Neural progenitor cell (in vitro differentiated cells): ENCODE measurements around the gene TTLL8. TPM values are rescaled to one million over a fixed set of nuclear protein-coding genes. Genes with fewer than 3 reads are reported as not detected.

Experiments
- DNase-seq: peaks from one replicate; pipeline ENCODE4 v3.0.0-alpha.2; 2016; ENCODE audit warnings: low spot score
- H2AFZ ChIP-seq: fragments of 200-600 bp; sonication (generic); replicated peaks from 2 replicates; pipeline ENCODE4 v1.6.1; 2016; ENCODE audit warnings: antibody characterized with exemption
- H3F3A ChIP-seq: fragments of 200-600 bp; sonication (generic); 2 replicates; pipeline ENCODE4 v1.6.1; 2016; ENCODE audit warnings: antibody characterized with exemption, low read depth
- H3K27ac ChIP-seq: fragments of 200-600 bp; sonication (generic); 2 replicates; pipeline ENCODE4 v1.5.1; 2016; ENCODE audit warnings: mild to moderate bottlenecking
- H3K27me3 ChIP-seq: fragments of 200-600 bp; sonication (generic); 2 replicates; pipeline ENCODE4 v1.6.1; 2016; ENCODE audit warnings: mild to moderate bottlenecking, moderate library complexity
- H3K36me3 ChIP-seq: fragments of 200-600 bp; sonication (generic); 2 replicates; pipeline ENCODE4 v1.5.1; 2016
- H3K4me1 ChIP-seq: fragments of 200-600 bp; sonication (generic); 2 replicates; pipeline ENCODE4 v1.6.1; 2016; ENCODE audit warnings: mixed run types
- H3K4me2 ChIP-seq: fragments of 200-600 bp; sonication (generic); 2 replicates; pipeline ENCODE4 v1.6.1; 2016
- H3K4me3 ChIP-seq: fragments of 200-600 bp; sonication (generic); 2 replicates; pipeline ENCODE4 v1.5.1; 2016
- H3K79me2 ChIP-seq: fragments of 200-600 bp; sonication (generic); 2 replicates; pipeline ENCODE4 v1.6.1; 2016; ENCODE audit warnings: low read depth
- H3K9ac ChIP-seq: fragments of 200-600 bp; sonication (generic); 2 replicates; pipeline ENCODE4 v1.6.1; 2016
- H3K9me3 ChIP-seq: fragments of 200-600 bp; sonication (generic); 2 replicates; pipeline ENCODE4 v1.5.1; 2016; ENCODE audit warnings: low read depth
- H4K20me1 ChIP-seq: fragments of 200-600 bp; sonication (generic); 2 replicates; pipeline ENCODE4 v1.6.1; 2016; ENCODE audit warnings: low read depth
- H3K27ac Mint-ChIP-seq: 3 replicates; pipeline ENCODE4 v1.8.0; 2021; ENCODE audit warnings: mixed read lengths
- H3K27me3 Mint-ChIP-seq: 2 replicates; pipeline ENCODE4 v1.8.0; 2022; ENCODE audit warnings: low read depth, mild to moderate bottlenecking, inconsistent platforms, moderate library complexity, mixed read lengths; ENCODE audit not compliant: insufficient read depth
- H3K36me3 Mint-ChIP-seq: 3 replicates; pipeline ENCODE4 v1.8.0; 2021; ENCODE audit warnings: mixed read lengths
- H3K4me1 Mint-ChIP-seq: 3 replicates; pipeline ENCODE4 v1.8.0; 2021; ENCODE audit warnings: mixed read lengths
- H3K4me3 Mint-ChIP-seq: 3 replicates; pipeline ENCODE4 v1.8.0; 2021; ENCODE audit warnings: mild to moderate bottlenecking, moderate library complexity, mixed read lengths
- H3K9me3 Mint-ChIP-seq: 3 replicates; pipeline ENCODE4 v1.8.0; 2020; ENCODE audit warnings: mixed read lengths
- CTCF ChIP-seq: fragments of 200-600 bp; sonication (generic); IDR thresholded peaks from 2 replicates; pipeline ENCODE4 v1.5.1; 2017; ENCODE audit warnings: antibody characterized with exemption, mild to moderate bottlenecking
- EZH2 ChIP-seq: fragments of 200-600 bp; sonication (generic); IDR thresholded peaks from 2 replicates; pipeline ENCODE4 v1.6.1; 2017; ENCODE audit warnings: antibody characterized with exemption, mild to moderate bottlenecking, moderate library complexity
- EZH2phosphoT487 ChIP-seq: fragments of 200-600 bp; sonication (generic); IDR thresholded peaks from 2 replicates; pipeline ENCODE4 v1.6.1; 2017; ENCODE audit warnings: antibody characterized with exemption
- total RNA-seq: library from RNA; depleted of rRNA; stranded (reverse); fragments of >200 nt; gene quantifications from 2 replicates; pipeline ENCODE4 v1.2.3, GENCODE V29; 2015; ENCODE audit warnings: low replicate concordance

Gene TTLL8
- total RNA-seq, 1 donor from 2014 or later, result not detected

GRCh38 chr22:50059881-50060262 is 1.8 kb upstream of the TTLL8 start:
- no peaks in the 10 kb centered on the region for H3K36me3 Mint-ChIP-seq

GRCh38 chr22:50058906-50059880 is 1.1 kb upstream of the TTLL8 start:
- peaks cover 41% of the 10 kb centered on the region for H3K27me3 ChIP-seq
- no peak overlapping the region for H3K9ac ChIP-seq
- H3K36me3 ChIP-seq, result no peaks in the 10 kb centered on the region
- peaks cover 12% of the 10 kb centered on the region for H3F3A ChIP-seq
- H3K27me3 Mint-ChIP-seq, result peaks cover 5% of the 10 kb centered on the region
- H2AFZ ChIP-seq, result peak overlapping the region; percentile 85
- peaks cover 2% of the 10 kb centered on the region for H3K9me3 Mint-ChIP-seq
- H3K4me3 Mint-ChIP-seq, result peak overlapping the region; percentile 74
- peak; percentile 86 for DNase-seq
- H3K4me1 ChIP-seq, result peaks cover 13% of the 10 kb centered on the region
- H3K4me1 Mint-ChIP-seq, result peaks cover 16% of the 10 kb centered on the region
- peak overlapping the region; percentile 84 for H3K4me2 ChIP-seq
- peak overlapping the region; percentile 21 for H3K27ac Mint-ChIP-seq
- no peaks in the 10 kb centered on the region for H3K36me3 Mint-ChIP-seq
- TF ChIP-seq EZH2phosphoT487, result no peak
- TF ChIP-seq CTCF, result peak; percentile 46
- no peaks in the 10 kb centered on the region for H3K79me2 ChIP-seq
- peak overlapping the region; percentile 54 for H3K4me3 ChIP-seq
- H4K20me1 ChIP-seq, result no peaks in the 10 kb centered on the region
- H3K27ac ChIP-seq, result no peak overlapping the region
- no peaks in the 10 kb centered on the region for H3K9me3 ChIP-seq

More at GRCh38 chr22:50059881-50060262, 1.8 kb upstream of the TTLL8 start:
- H3K9me3 ChIP-seq, result no peaks in the 10 kb centered on the region
- H3K27ac Mint-ChIP-seq, result no peak overlapping the region
- H3K4me1 Mint-ChIP-seq, result peaks cover 19% of the 10 kb centered on the region
- peak overlapping the region; percentile 74 for H3K4me3 Mint-ChIP-seq
- H3K4me3 ChIP-seq, result no peak overlapping the region
- H3K9me3 Mint-ChIP-seq, result peaks cover 2% of the 10 kb centered on the region
- H3K9ac ChIP-seq, result no peak overlapping the region
- H3K79me2 ChIP-seq, result no peaks in the 10 kb centered on the region
- H3K27me3 ChIP-seq, result peaks cover 41% of the 10 kb centered on the region
- peak overlapping the region; percentile 48 for H2AFZ ChIP-seq
- no peak for DNase-seq
- no peak overlapping the region for H3K27ac ChIP-seq
- peaks cover 5% of the 10 kb centered on the region for H3K27me3 Mint-ChIP-seq
- H3K4me1 ChIP-seq, result peaks cover 13% of the 10 kb centered on the region
- no peaks in the 10 kb centered on the region for H3K36me3 ChIP-seq
- peaks cover 12% of the 10 kb centered on the region for H3F3A ChIP-seq
- H4K20me1 ChIP-seq, result no peaks in the 10 kb centered on the region
- H3K4me2 ChIP-seq, result peak overlapping the region; percentile 84
- TF ChIP-seq EZH2 (no peak), EZH2phosphoT487 (no peak), CTCF (no peak)

GRCh38 chr22:50057278-50058060 is 629 bp downstream of the TTLL8 start:
- Histone ChIP-seq H3F3A (peaks cover 12% of the 10 kb centered on the region), H4K20me1 (no peaks in the 10 kb centered on the region), H3K4me2 (no peak overlapping the region), H3K27ac (no peak overlapping the region), H3K4me1 (peaks cover 13% of the 10 kb centered on the region), H2AFZ (no peak overlapping the region), H3K79me2 (no peaks in the 10 kb centered on the region), H3K9me3 (no peaks in the 10 kb centered on the region), H3K36me3 (no peaks in the 10 kb centered on the region), H3K9ac (no peak overlapping the region), H3K27me3 (peaks cover 41% of the 10 kb centered on the region), H3K4me3 (no peak overlapping the region)
- no peak for DNase-seq
- peaks cover 9% of the 10 kb centered on the region for H3K27me3 Mint-ChIP-seq
- peak overlapping the region; percentile 30 for H3K4me3 Mint-ChIP-seq
- H3K36me3 Mint-ChIP-seq, result no peaks in the 10 kb centered on the region
- no peak overlapping the region for H3K27ac Mint-ChIP-seq
- TF ChIP-seq EZH2phosphoT487 (no peak), EZH2 (no peak), CTCF (no peak)
- H3K4me1 Mint-ChIP-seq, result peaks cover 15% of the 10 kb centered on the region
- peaks cover 4% of the 10 kb centered on the region for H3K9me3 Mint-ChIP-seq
